HEK293T (cell line): ENCODE data around the gene ZMYND15.

ENCODE experiments used
- BHLHE40 ChIP-seq: fragments of 450-650 bp; IDR thresholded peaks from 2 replicates; pipeline ENCODE4 v1.6.1; 2016; ENCODE audit warnings: mild to moderate bottlenecking, moderate library complexity, borderline replicate concordance
- CTBP1 ChIP-seq: fragments of 450-650 bp; IDR thresholded peaks from 2 replicates; pipeline ENCODE4 v1.6.1; 2016; ENCODE audit warnings: borderline replicate concordance
- FOXA1 ChIP-seq: fragments of 450-650 bp; IDR thresholded peaks from 2 replicates; pipeline ENCODE4 v1.6.1; 2016; ENCODE audit warnings: mild to moderate bottlenecking
- FOXK2 ChIP-seq: fragments of 450-650 bp; IDR thresholded peaks from 2 replicates; pipeline ENCODE4 v1.6.1; 2016; ENCODE audit warnings: mild to moderate bottlenecking
- FOXM1 ChIP-seq: fragments of 450-650 bp; IDR thresholded peaks from 2 replicates; pipeline ENCODE4 v1.6.1; 2017; ENCODE audit warnings: mild to moderate bottlenecking, borderline replicate concordance
- NFRKB ChIP-seq: fragments of 450-650 bp; IDR thresholded peaks from 2 replicates; pipeline ENCODE4 v1.6.1; 2016; ENCODE audit warnings: mild to moderate bottlenecking, moderate library complexity
- ZNF384 ChIP-seq: fragments of 450-650 bp; IDR thresholded peaks from 2 replicates; pipeline ENCODE4 v1.6.1; 2016
- TF ChIP-seq, protein P1 (sequence below): fragments of 450-650 bp; IDR thresholded peaks from 2 replicates; pipeline ENCODE4 v1.6.1; 2016

DNA sequence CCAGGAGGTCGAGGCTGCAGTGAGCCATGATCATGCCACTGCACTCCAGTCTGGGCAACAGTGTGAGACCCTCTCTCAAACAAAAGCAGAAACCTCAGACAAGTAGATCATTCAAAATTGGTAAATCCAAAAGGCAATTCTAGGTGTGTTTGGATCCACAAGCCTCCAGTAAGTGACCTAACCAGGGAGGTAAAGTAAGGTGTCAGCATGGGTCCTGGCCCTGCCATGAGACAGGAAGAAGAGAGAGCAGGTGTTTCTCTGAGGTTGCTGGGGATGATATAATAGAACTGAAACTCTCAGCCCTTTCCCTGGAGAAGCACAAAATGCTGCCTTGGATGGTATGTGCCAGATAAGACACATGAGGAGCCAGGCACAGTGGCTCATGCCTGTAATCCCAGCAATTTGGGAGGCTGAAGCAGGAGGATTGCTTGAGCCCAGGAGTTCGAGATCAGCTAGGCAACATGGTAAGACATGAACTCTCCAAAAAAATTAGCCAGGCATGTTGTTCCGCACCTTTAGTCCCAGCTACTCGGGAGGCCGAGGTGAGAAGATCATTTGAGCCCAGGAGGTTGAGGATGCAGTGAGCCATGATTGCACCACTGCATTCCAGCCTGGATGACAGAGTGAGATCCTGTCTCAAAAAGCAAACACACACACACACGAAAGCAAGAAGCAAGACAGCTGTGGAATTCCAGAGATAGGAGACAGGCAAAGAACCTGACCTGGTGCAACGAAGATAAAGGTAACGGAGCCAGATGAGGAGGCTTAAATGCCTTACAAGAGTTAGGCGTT lies 38.5 kb downstream of the ZMYND15 start:
- no peak for TF ChIP-seq FOXM1
- no peak for TF ChIP-seq NFRKB
- no peak for TF ChIP-seq BHLHE40
- TF ChIP-seq, protein P1, sequence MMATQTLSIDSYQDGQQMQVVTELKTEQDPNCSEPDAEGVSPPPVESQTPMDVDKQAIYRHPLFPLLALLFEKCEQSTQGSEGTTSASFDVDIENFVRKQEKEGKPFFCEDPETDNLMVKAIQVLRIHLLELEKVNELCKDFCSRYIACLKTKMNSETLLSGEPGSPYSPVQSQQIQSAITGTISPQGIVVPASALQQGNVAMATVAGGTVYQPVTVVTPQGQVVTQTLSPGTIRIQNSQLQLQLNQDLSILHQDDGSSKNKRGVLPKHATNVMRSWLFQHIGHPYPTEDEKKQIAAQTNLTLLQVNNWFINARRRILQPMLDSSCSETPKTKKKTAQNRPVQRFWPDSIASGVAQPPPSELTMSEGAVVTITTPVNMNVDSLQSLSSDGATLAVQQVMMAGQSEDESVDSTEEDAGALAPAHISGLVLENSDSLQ = no peak
- TF ChIP-seq FOXK2 = no peak
- TF ChIP-seq FOXA1 = no peak
- no peak for TF ChIP-seq ZNF384
- TF ChIP-seq CTBP1 = no peak
